ENCODE data around the gene INPPL1.

INPPL1 gene

DNA sequence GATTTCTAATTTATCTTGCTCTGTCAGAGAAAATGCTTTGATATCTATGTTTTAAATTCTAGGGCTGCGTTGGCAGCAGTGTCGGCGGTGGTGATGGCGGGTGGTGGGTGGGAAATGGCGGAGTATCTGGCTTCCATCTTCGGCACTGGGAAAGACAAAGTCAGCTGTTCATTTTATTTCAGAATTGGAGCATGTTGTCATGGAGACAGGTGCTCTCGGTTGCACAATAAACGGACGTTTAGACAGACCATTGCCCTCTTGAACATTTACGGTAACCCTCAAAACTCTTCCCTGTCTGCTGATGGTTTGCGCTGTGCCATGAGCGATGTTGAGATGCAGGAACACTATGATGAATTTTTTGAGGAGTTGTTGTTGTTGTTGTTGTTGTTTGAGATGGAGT, 55.5 kb downstream of the INPPL1 start:
- no peak for DNase-seq (ENCODE audit: low read depth in 2 of 2)

DNA sequence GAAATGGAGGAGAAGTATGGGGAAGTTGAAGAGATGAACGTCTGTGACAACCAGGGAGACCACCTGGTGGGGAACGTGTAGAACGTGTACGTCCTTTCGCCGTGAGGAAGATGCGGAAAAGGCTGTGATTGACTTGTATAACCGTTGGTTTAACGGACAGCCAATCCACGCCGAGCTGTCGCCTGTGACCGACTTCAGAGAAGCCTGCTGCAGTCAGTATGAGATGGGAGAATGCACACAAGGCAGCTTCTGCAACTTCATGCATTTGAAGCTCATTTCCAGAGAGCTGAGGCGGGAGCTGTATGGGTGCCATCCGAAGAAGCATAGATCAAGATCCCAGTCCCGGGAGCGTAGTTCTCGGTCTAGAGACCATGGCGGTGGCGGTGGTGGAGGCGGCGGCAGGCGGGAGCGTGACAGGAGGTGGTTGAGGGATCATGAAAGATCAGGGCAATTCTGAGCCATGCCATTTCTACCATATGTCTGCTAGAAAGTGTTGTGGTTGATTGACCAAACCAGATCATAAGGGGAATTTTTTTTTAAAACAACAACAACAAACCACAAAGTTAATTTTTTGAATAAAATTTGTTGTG, 56.3 kb downstream of the INPPL1 start:
- DNase-seq (ENCODE audit: low read depth in 2 of 2): no peak

GRCh38 chr11:72283947-72284346, 59.4 kb downstream of the INPPL1 start:
- DNase-seq (ENCODE audit: low read depth in 2 of 2): no peak

GRCh38 chr11:72287293-72287692, 62.7 kb downstream of the INPPL1 start:
- no peak for DNase-seq (ENCODE audit: low read depth in 2 of 2)
